DND-41 (cell line): Measurements from ENCODE around the gene MRAS.
A peak's percentile ranks its signal among the peaks of the same experiment; 100 is the strongest.
"Not testable (repeated sequence)": the region's sequence is repeated elsewhere in the genome, so short reads cannot be mapped to it uniquely, and the experiment has no call there.

ENCODE experiments used
- ATAC-seq: fragments of 200-7000 bp; cut with Tn5 transposase; 3 replicates; pipeline ENCODE4 v1.9.1; 2021; ENCODE audit warnings: low read depth; ENCODE audit not compliant: insufficient read depth
- DNase-seq: peaks from one replicate; pipeline ENCODE4 v3.0.0-alpha.2; 2020
- H2AFZ ChIP-seq: 2 replicates; pipeline ENCODE4 v1.6.0; 2012; ENCODE audit warnings: low read depth, low read length
- H3K27ac ChIP-seq: 2 replicates; pipeline ENCODE4 v1.5.1; 2012; ENCODE audit warnings: low read length, inconsistent platforms
- H3K27me3 ChIP-seq: fragments of 200-600 bp; sonication (generic); 2 replicates; pipeline ENCODE4 v1.6.0; 2012; ENCODE audit warnings: low read length, mild to moderate bottlenecking, inconsistent platforms; ENCODE audit not compliant: insufficient read depth, poor library complexity
- H3K36me3 ChIP-seq: 2 replicates; pipeline ENCODE4 v1.5.1; 2012; ENCODE audit warnings: low read length, inconsistent platforms; ENCODE audit not compliant: insufficient read depth
- H3K4me1 ChIP-seq: 2 replicates; pipeline ENCODE4 v1.5.1; 2012; ENCODE audit warnings: mild to moderate bottlenecking, low read length; ENCODE audit not compliant: insufficient read depth
- H3K4me2 ChIP-seq: 2 replicates; pipeline ENCODE4 v1.6.0; 2012; ENCODE audit warnings: mild to moderate bottlenecking, moderate library complexity, low read length, inconsistent platforms; ENCODE audit not compliant: insufficient read depth
- H3K4me3 ChIP-seq, 2 experiments: fragments of 200-600 bp in 1 of 2; shearing (Covaris generic) in 1 of 2; 2 replicates each; pipeline ENCODE4 v1.5.1; 2012 to 2016; ENCODE audit warnings: inconsistent platforms in 2 of 2, low read length in 2 of 2, mild to moderate bottlenecking in 2 of 2, low read depth in 1 of 2, moderate library complexity in 1 of 2
- H3K79me2 ChIP-seq: 2 replicates; pipeline ENCODE4 v1.6.0; 2012; ENCODE audit warnings: low read length, inconsistent platforms; ENCODE audit not compliant: insufficient read depth
- H3K9ac ChIP-seq: 2 replicates; pipeline ENCODE4 v1.6.0; 2012; ENCODE audit warnings: low read depth, mild to moderate bottlenecking, inconsistent platforms, low read length, moderate library complexity
- H3K9me3 ChIP-seq: 2 replicates; pipeline ENCODE4 v1.5.1; 2012; ENCODE audit warnings: low read length, moderate library complexity, mild to moderate bottlenecking, inconsistent platforms; ENCODE audit not compliant: insufficient read depth, severe bottlenecking
- H4K20me1 ChIP-seq: 2 replicates; pipeline ENCODE4 v1.6.0; 2012; ENCODE audit warnings: low read length; ENCODE audit not compliant: insufficient read depth
- CTCF ChIP-seq: IDR thresholded peaks from 2 replicates; pipeline ENCODE4 v1.5.1; 2012; ENCODE audit warnings: borderline replicate concordance, low read length, moderate library complexity, mild to moderate bottlenecking; ENCODE audit not compliant: poor library complexity, severe bottlenecking; ENCODE audit errors: extremely low read depth
- EZH2 ChIP-seq: IDR thresholded peaks from 3 replicates; pipeline ENCODE4 v1.6.1; 2012; ENCODE audit warnings: borderline replicate concordance, low read depth, mild to moderate bottlenecking, moderate library complexity, low read length, inconsistent platforms; ENCODE audit not compliant: severe bottlenecking

Gene MRAS

GRCh38 chr3:138408751-138409570 lies 60.6 kb downstream of the MRAS start:
- Histone ChIP-seq H2AFZ (no peak overlapping the region), H3K4me3 (no peak overlapping the region), H3K27ac (no peak overlapping the region), H3K27me3 (peaks cover 15% of the 10 kb centered on the region), H3K9me3 (no peaks in the 10 kb centered on the region), H3K9ac (no peak overlapping the region), H3K4me2 (no peak overlapping the region), H3K4me1 (no peaks in the 10 kb centered on the region), H4K20me1 (no peaks in the 10 kb centered on the region), H3K79me2 (no peaks in the 10 kb centered on the region), H3K36me3 (no peaks in the 10 kb centered on the region)
- no peak for DNase-seq
- no peak for TF ChIP-seq CTCF
- no peak for TF ChIP-seq EZH2
- ATAC-seq: no peak

GRCh38 chr3:138412821-138413551 lies 64.6 kb downstream of the MRAS start:
- no peak overlapping the region for H3K4me3 ChIP-seq
- H2AFZ ChIP-seq: no peak overlapping the region
- peaks cover 3% of the 10 kb centered on the region; the same call in 1 of the 2 replicates for H3K4me1 ChIP-seq
- DNase-seq (no peak), ATAC-seq (no peak)
- H4K20me1 ChIP-seq: no peaks in the 10 kb centered on the region
- H3K27me3 ChIP-seq: peaks cover 11% of the 10 kb centered on the region
- H3K36me3 ChIP-seq: no peaks in the 10 kb centered on the region
- no peak overlapping the region for H3K27ac ChIP-seq
- H3K4me2 ChIP-seq: no peak overlapping the region
- no peaks in the 10 kb centered on the region for H3K9me3 ChIP-seq
- no peaks in the 10 kb centered on the region for H3K79me2 ChIP-seq
- no peak overlapping the region for H3K9ac ChIP-seq
- TF ChIP-seq EZH2: no peak
- TF ChIP-seq CTCF: no peak

GRCh38 chr3:138416236-138416635 lies 67.9 kb downstream of the MRAS start:
- peaks cover 11% of the 10 kb centered on the region for H3K27me3 ChIP-seq
- ATAC-seq, H3K36me3 ChIP-seq, H3K27ac ChIP-seq, H4K20me1 ChIP-seq, H2AFZ ChIP-seq, H3K4me2 ChIP-seq, DNase-seq, H3K79me2 ChIP-seq, H3K9ac ChIP-seq, H3K4me3 ChIP-seq, H3K4me1 ChIP-seq, H3K9me3 ChIP-seq: not testable (repeated sequence)

GRCh38 chr3:138417559-138417982 lies 69.2 kb downstream of the MRAS start:
- no peak for TF ChIP-seq EZH2
- TF ChIP-seq CTCF: peak; percentile 95
- Histone ChIP-seq H3K4me1 (peaks cover 3% of the 10 kb centered on the region; the same call in 1 of the 2 replicates), H3K4me3 (no peak overlapping the region), H3K27me3 (peaks cover 10% of the 10 kb centered on the region), H4K20me1 (no peaks in the 10 kb centered on the region), H3K79me2 (no peaks in the 10 kb centered on the region), H3K36me3 (no peaks in the 10 kb centered on the region), H3K9me3 (no peaks in the 10 kb centered on the region), H3K9ac (no peak overlapping the region), H3K4me2 (no peak overlapping the region), H2AFZ (peak overlapping the region; percentile 57; the same call in 1 of the 2 replicates), H3K27ac (no peak overlapping the region)
- DNase-seq: peak; percentile 76
- peak; percentile 98 for ATAC-seq
